ENCODE measurements around the gene ACOXL. TPM values are rescaled to one million over a fixed set of nuclear protein-coding genes. Genes with fewer than 3 reads are reported as not detected.

The ACOXL gene
- total RNA-seq, 1 donor from 2014 or later = 0.23 TPM

DNA sequence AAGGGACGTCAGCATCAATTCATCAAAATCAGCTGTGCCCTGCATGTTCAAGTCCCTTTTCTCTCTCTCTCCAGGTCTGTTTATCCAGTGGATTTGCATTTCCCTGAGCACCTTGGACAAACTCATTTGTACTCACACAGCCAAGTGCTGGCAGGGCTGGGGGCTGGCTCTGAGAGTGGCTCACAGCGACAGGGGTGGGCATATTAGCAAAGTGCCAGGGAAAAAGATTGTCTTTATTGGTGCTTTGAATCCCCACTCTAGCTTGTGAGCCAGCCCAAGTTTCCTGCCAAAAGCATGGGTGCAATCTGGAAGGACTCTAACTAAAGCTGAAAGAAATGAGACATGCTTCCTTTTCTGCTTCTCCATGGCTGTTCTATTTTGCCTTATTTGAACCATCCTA is 56.6 kb downstream of the ACOXL start:
- H3K4me3 Mint-ChIP-seq (ENCODE audit: unreplicated experiment) = no peak overlapping the region
- Histone ChIP-seq H3K9ac (ENCODE audit: low read length) (no peak overlapping the region), H3K9me3 (ENCODE audit: insufficient read depth, low read depth, low read length) (no peaks in the 10 kb centered on the region), H4K20me1 (ENCODE audit: insufficient read depth, low read length) (no peaks in the 10 kb centered on the region), H3K27me3 (ENCODE audit: insufficient read depth, low read length) (peaks cover 42% of the 10 kb centered on the region), H3K4me1 (ENCODE audit: insufficient read depth, low read length) (no peaks in the 10 kb centered on the region), H2AFZ (ENCODE audit: low read depth, low read length) (no peak overlapping the region), H3K4me2 (ENCODE audit: low read length) (no peak overlapping the region), H3K27ac (ENCODE audit: low read depth, low read length) (no peak overlapping the region), H3K4me3 (ENCODE audit: insufficient read depth, low read depth, low read length) (no peak overlapping the region), H3K79me2 (ENCODE audit: insufficient read depth, low read length) (no peaks in the 10 kb centered on the region), H3K36me3 (ENCODE audit: insufficient read depth, low read length) (no peaks in the 10 kb centered on the region)
- DNase-seq (ENCODE audit: low read depth) (no peak), FAIRE-seq (no peak)
- peaks cover 51% of the 10 kb centered on the region for H3K27me3 Mint-ChIP-seq (ENCODE audit: low read depth, unreplicated experiment)
- H3K27ac Mint-ChIP-seq (ENCODE audit: unreplicated experiment) = no peak overlapping the region
- no peaks in the 10 kb centered on the region for H3K4me1 Mint-ChIP-seq (ENCODE audit: low read depth, unreplicated experiment)
- no peaks in the 10 kb centered on the region for H3K9me3 Mint-ChIP-seq (ENCODE audit: unreplicated experiment)
- no peak for TF ChIP-seq EZH2 (IDR thresholded peaks at IDR 0.05; ENCODE audit: insufficient read depth, low read length)
- no peak for TF ChIP-seq CTCF (IDR thresholded peaks at IDR 0.05; ENCODE audit: insufficient read depth, low read depth, low read length)
- no peaks in the 10 kb centered on the region for H3K36me3 Mint-ChIP-seq (ENCODE audit: low read depth, unreplicated experiment)

DNA sequence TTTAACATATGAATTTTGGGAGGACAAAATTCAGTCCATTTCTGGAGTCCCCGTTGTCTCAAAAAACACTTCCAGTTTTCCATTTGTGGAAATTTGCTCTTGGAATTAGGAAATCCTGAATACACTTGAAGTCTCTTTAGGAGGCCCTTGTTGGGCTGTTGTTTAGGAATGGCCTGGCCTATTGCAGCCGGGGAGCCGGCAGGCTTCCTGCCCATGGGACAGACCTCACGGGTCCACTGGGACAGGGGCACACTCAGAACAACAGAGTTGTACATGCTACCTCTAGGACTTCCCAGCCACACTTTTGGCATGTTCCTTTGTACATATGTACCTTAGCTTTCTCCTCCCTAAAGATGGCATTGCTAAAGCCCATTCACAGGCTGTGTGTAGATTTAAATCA is 57.3 kb downstream of the ACOXL start:
- Mint-ChIP-seq H3K27me3 (ENCODE audit: low read depth, unreplicated experiment) (peaks cover 54% of the 10 kb centered on the region), H3K27ac (ENCODE audit: unreplicated experiment) (no peak overlapping the region), H3K4me3 (ENCODE audit: unreplicated experiment) (no peak overlapping the region), H3K36me3 (ENCODE audit: low read depth, unreplicated experiment) (no peaks in the 10 kb centered on the region), H3K4me1 (ENCODE audit: low read depth, unreplicated experiment) (no peaks in the 10 kb centered on the region), H3K9me3 (ENCODE audit: unreplicated experiment) (no peaks in the 10 kb centered on the region)
- Histone ChIP-seq H3K4me2 (ENCODE audit: low read length) (no peak overlapping the region), H3K27me3 (ENCODE audit: insufficient read depth, low read length) (peaks cover 48% of the 10 kb centered on the region), H3K79me2 (ENCODE audit: insufficient read depth, low read length) (no peaks in the 10 kb centered on the region), H4K20me1 (ENCODE audit: insufficient read depth, low read length) (no peaks in the 10 kb centered on the region), H3K4me1 (ENCODE audit: insufficient read depth, low read length) (no peaks in the 10 kb centered on the region), H3K4me3 (ENCODE audit: insufficient read depth, low read depth, low read length) (no peak overlapping the region), H3K36me3 (ENCODE audit: insufficient read depth, low read length) (no peaks in the 10 kb centered on the region), H3K27ac (ENCODE audit: low read depth, low read length) (no peak overlapping the region), H2AFZ (ENCODE audit: low read depth, low read length) (no peak overlapping the region), H3K9ac (ENCODE audit: low read length) (no peak overlapping the region), H3K9me3 (ENCODE audit: insufficient read depth, low read depth, low read length) (no peaks in the 10 kb centered on the region)
- DNase-seq (ENCODE audit: low read depth) (no peak), FAIRE-seq (no peak)
- TF ChIP-seq EZH2 (IDR thresholded peaks at IDR 0.05; ENCODE audit: insufficient read depth, low read length) = no peak

DNA sequence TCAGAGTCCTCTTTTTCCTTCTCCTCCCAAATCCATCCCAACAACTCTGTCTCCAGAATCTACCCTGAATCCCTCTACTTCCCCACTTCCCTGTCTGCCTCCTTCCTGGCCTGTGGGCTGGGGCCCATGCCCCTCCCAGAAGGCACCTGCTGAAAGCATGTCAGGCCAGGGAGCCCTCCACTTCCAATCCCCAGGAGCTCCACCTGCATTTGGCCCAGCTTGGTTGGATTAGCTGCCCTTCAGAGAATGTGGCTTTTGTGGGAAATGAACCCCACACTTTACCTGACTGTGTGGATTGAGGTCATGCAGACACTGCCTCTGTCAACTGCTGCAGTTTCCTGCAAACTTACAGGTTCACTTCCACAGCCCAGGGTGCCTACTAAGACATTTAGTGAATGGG is 58.5 kb downstream of the ACOXL start:
- Histone ChIP-seq H3K9me3 (ENCODE audit: insufficient read depth, low read depth, low read length) (no peaks in the 10 kb centered on the region), H3K79me2 (ENCODE audit: insufficient read depth, low read length) (no peaks in the 10 kb centered on the region), H3K4me2 (ENCODE audit: low read length) (no peak overlapping the region), H2AFZ (ENCODE audit: low read depth, low read length) (no peak overlapping the region), H3K4me1 (ENCODE audit: insufficient read depth, low read length) (no peaks in the 10 kb centered on the region), H3K36me3 (ENCODE audit: insufficient read depth, low read length) (no peaks in the 10 kb centered on the region), H3K27me3 (ENCODE audit: insufficient read depth, low read length) (peaks cover 50% of the 10 kb centered on the region), H3K9ac (ENCODE audit: low read length) (no peak overlapping the region), H3K27ac (ENCODE audit: low read depth, low read length) (no peak overlapping the region), H3K4me3 (ENCODE audit: insufficient read depth, low read depth, low read length) (no peak overlapping the region), H4K20me1 (ENCODE audit: insufficient read depth, low read length) (no peaks in the 10 kb centered on the region)
- TF ChIP-seq CTCF (IDR thresholded peaks at IDR 0.05; ENCODE audit: insufficient read depth, low read depth, low read length) (no peak), EZH2 (IDR thresholded peaks at IDR 0.05; ENCODE audit: insufficient read depth, low read length) (no peak)
- Mint-ChIP-seq H3K4me1 (ENCODE audit: low read depth, unreplicated experiment) (no peaks in the 10 kb centered on the region), H3K36me3 (ENCODE audit: low read depth, unreplicated experiment) (no peaks in the 10 kb centered on the region), H3K27me3 (ENCODE audit: low read depth, unreplicated experiment) (peaks cover 63% of the 10 kb centered on the region), H3K27ac (ENCODE audit: unreplicated experiment) (no peak overlapping the region), H3K9me3 (ENCODE audit: unreplicated experiment) (no peaks in the 10 kb centered on the region), H3K4me3 (ENCODE audit: unreplicated experiment) (no peak overlapping the region)
- DNase-seq (ENCODE audit: low read depth) (no peak), FAIRE-seq (no peak)

Measured in astrocyte (in vitro differentiated cells and primary cell).